DMS53 (cell line): ENCODE measurements around the gene PPIL1.
"Not testable (repeated sequence)": the region's sequence is repeated elsewhere in the genome, so short reads cannot be mapped to it uniquely, and the experiment has no call there.

Experiments used
- DNase-seq: peaks from one replicate; lab custom pipeline; 2025; lab: John Stamatoyannopoulos, UW

Gene PPIL1

GRCh38 chr6:36817176-36817817, 57.3 kb downstream of the PPIL1 start:
- no peak for DNase-seq

GRCh38 chr6:36815962-36816735, 58.5 kb downstream of the PPIL1 start:
- no peak for DNase-seq

GRCh38 chr6:36814249-36814648, 60.4 kb downstream of the PPIL1 start:
- DNase-seq = no peak

GRCh38 chr6:36813526-36813925, 61.1 kb downstream of the PPIL1 start:
- DNase-seq = no peak

DNA sequence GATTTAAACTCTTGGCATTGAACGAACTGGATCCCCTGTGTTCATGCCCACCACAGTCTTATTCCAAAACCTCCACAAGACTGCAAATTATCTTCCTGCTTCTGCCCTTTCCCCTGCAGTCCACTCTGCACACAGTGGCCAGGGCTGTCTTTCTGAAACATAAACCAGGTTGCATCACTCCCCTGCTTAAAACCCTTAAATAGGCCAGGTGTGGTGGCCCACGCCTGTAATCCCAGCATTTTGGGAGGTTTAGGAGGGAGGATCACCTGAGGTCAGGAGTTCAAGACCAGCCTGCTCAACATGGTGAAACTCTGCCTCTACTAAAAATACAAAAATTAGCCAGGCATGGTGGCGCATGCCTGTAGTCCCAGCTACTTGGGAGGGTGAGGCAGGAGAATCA, 61.6 kb downstream of the PPIL1 start:
- DNase-seq = not testable (repeated sequence)

GRCh38 chr6:36809941-36810803, 64.4 kb downstream of the PPIL1 start:
- DNase-seq = no peak

- DNase-seq = no peak
Observed at GRCh38 chr6:36809156-36809555, 65.4 kb downstream of the PPIL1 start.

DNA sequence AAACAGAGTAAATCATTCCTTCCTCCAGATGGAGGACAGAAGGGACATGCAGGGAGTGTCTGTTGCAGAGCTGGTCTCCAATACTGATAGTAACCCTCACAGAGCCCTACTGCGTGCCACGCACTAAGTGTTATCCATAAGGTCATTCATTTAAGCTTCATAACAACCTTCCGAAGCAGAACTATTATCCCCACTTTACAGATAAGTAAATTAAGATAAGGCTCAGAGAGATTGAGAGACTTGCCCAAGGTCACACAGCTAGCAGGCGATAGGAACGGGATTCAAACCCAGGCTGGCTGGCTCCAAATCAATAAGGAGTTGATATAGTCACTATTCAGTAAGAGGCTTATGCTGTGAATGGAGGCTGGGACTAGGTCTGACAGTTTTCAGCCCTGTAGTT, 66.0 kb downstream of the PPIL1 start:
- no peak for DNase-seq

DNA sequence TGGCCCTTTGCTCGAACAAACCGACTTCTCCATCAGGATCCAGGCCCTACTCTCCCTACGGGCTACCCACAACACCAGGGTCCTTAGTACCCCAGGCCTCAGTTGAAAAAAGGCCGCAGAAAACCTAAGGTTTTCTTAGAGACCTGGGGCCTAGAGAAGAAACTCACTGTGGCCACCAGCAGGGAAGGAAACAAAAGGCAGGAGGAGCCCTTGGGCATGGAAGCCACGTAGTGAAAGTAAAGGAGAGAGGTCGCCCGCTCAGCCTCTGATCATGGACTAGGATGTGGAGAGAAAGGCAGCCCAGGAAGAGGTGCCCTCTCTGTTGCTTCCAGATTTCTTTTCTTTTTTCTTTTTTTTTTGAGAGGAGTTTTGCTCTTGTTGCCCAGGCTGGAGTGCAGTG, 66.9 kb downstream of the PPIL1 start:
- DNase-seq = no peak

DNA sequence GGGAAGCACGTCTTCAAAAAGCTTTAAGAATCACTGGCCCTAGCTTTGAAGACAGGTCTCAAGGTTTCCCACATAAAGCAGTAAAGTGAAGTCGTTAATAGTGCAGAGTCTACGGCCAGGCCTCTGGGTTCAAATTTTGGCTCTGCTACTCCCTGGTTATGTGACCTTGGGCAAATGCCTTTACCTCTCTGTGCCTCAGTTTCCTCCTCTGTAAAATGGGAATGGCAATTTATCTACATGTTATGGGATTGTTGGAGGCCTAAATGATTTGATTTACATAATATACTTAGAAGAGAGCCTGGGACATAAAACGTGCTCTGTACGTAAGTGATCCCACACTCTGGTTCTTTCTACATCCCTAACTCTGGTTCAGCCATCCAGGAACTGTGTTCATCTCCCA, 67.5 kb downstream of the PPIL1 start:
- no peak for DNase-seq

DNA sequence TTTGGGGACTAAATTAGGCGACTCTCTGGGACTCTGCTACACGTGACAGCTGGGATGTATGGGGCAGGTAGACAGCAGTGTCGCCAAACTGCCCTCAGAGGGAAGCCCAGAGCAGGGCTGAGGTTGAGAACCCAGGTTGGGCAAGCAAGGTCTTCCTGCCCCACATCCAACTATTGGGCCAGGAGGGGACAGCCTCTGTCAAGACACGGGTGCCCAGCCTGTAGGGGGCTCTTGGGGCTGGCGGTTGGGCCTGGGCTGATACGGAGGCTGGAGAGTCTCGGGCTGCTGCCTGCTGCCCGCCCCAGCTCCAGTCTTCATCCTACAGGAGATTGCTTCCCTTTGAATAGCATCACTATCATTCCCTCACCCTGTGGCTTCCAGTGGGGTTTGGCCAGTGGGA, 68.7 kb downstream of the PPIL1 start:
- no peak for DNase-seq

DNA sequence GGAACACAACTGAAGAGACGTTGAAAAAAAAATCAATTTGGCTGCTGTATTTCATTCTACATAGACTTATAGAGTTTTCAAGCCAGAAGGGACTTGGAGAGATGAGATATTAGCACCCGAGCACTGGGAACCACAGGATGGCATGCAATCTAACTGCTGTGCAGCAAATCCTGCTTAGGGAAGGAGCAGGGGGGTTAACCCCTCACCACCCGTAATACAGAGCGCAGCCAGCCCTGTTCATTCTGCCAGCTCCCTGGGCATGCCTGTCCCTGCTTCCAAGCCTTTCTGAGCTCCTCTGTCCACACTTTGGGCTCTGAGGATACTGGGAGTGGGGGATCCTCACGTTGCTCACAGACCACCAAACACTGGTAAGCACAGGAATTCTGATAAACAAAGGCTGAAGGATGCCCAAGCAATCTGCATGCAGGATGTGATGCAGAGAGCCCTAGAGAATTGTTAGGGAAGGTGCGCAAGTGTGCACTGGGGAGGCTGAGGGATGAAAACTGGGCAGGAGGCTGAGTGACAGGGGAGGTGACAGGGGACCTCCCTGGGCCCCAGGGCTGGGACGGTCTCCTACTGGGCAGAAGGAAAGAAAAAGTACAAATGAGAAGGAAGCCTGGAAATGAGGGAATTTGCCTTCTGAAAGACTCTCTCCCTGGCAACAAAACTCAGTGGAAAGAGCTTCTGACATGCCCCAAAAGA, 69.4 kb downstream of the PPIL1 start:
- no peak for DNase-seq
